Central memory CD4-positive, alpha-beta T cell (primary cell): Measurements from ENCODE around the gene KREMEN1.
A peak's percentile ranks its signal among the peaks of the same experiment; 100 is the strongest.

Source experiments
- DNase-seq: peaks from one replicate; pipeline ENCODE4 v3.0.0; 2022

KREMEN1 gene

GRCh38 chr22:29152954-29153719 lies 80.3 kb downstream of the KREMEN1 start:
- no peak for DNase-seq

GRCh38 chr22:29154364-29155048 lies 81.7 kb downstream of the KREMEN1 start:
- DNase-seq = peak; percentile 36

GRCh38 chr22:29155966-29156365 lies 83.1 kb downstream of the KREMEN1 start:
- DNase-seq = no peak

GRCh38 chr22:29156507-29156906 lies 83.7 kb downstream of the KREMEN1 start:
- DNase-seq = no peak

- DNase-seq = no peak
Observed at GRCh38 chr22:29157759-29158535, 85.1 kb downstream of the KREMEN1 start.

- DNase-seq = no peak
Observed at GRCh38 chr22:29158546-29158945, 85.7 kb downstream of the KREMEN1 start.

GRCh38 chr22:29163808-29164207 lies 91.0 kb downstream of the KREMEN1 start:
- DNase-seq = no peak

GRCh38 chr22:29165321-29166060 lies 92.7 kb downstream of the KREMEN1 start:
- DNase-seq = no peak

- no peak for DNase-seq
Observed at GRCh38 chr22:29166180-29166579, 93.3 kb downstream of the KREMEN1 start.

- DNase-seq = peak; percentile 25
Observed at GRCh38 chr22:29167032-29167911, 94.4 kb downstream of the KREMEN1 start.

GRCh38 chr22:29171721-29172120 lies 98.9 kb downstream of the KREMEN1 start:
- no peak for DNase-seq

GRCh38 chr22:29172216-29172615 lies 99.4 kb downstream of the KREMEN1 start:
- DNase-seq = no peak

GRCh38 chr22:29175312-29175835 lies 102.5 kb downstream of the KREMEN1 start:
- no peak for DNase-seq

GRCh38 chr22:29183971-29184848 lies 111.4 kb downstream of the KREMEN1 start:
- no peak for DNase-seq

- no peak for DNase-seq
Observed at GRCh38 chr22:29184849-29185490, 112.1 kb downstream of the KREMEN1 start.

GRCh38 chr22:29186302-29186701 lies 113.5 kb downstream of the KREMEN1 start:
- no peak for DNase-seq

GRCh38 chr22:29187831-29188230 lies 115.0 kb downstream of the KREMEN1 start:
- DNase-seq = no peak

- DNase-seq = no peak
Observed at GRCh38 chr22:29190051-29190450, 117.2 kb downstream of the KREMEN1 start.

- DNase-seq = no peak
Observed at GRCh38 chr22:29190918-29191317, 118.1 kb downstream of the KREMEN1 start.

- no peak for DNase-seq
Observed at GRCh38 chr22:29193021-29193420, 120.2 kb downstream of the KREMEN1 start.
